HG02763 (cell line): ENCODE results near the gene ANKRD11.
A peak's percentile ranks its signal among the peaks of the same experiment; 100 is the strongest.

ENCODE experiments used
- ATAC-seq: cut with Tn5 transposase; IDR thresholded peaks from one replicate; pipeline ENCODE4 v1.9.1; 2021; ENCODE audit warnings: mild to moderate bottlenecking, moderate library complexity; ENCODE audit not compliant: unreplicated experiment

ANKRD11 gene

GRCh38 chr16:89507214-89507833 lies 17.0 kb upstream of the ANKRD11 start:
- ATAC-seq = peak; percentile 1

- no peak for ATAC-seq
Measured at GRCh38 chr16:89506791-89507191, 16.4 kb upstream of the ANKRD11 start.

- ATAC-seq = no peak
Measured at GRCh38 chr16:89506113-89506504, 15.7 kb upstream of the ANKRD11 start.

- ATAC-seq = no peak
Measured at GRCh38 chr16:89505204-89506112, 15.1 kb upstream of the ANKRD11 start.

- no peak for ATAC-seq
Measured at GRCh38 chr16:89504091-89504490, 13.7 kb upstream of the ANKRD11 start.

GRCh38 chr16:89502081-89502843 lies 11.9 kb upstream of the ANKRD11 start:
- no peak for ATAC-seq

GRCh38 chr16:89499767-89500166 lies 9.4 kb upstream of the ANKRD11 start:
- no peak for ATAC-seq

- ATAC-seq = no peak
Measured at GRCh38 chr16:89498839-89499238, 8.5 kb upstream of the ANKRD11 start.

GRCh38 chr16:89495121-89495520 lies 4.8 kb upstream of the ANKRD11 start:
- no peak for ATAC-seq

- ATAC-seq = no peak
Measured at GRCh38 chr16:89493776-89494175, 3.4 kb upstream of the ANKRD11 start.

GRCh38 chr16:89491974-89492687 lies 1.8 kb upstream of the ANKRD11 start:
- no peak for ATAC-seq

- ATAC-seq = no peak
Measured at GRCh38 chr16:89491238-89491869, 993 bp upstream of the ANKRD11 start.

- ATAC-seq = no peak
Measured at GRCh38 chr16:89489898-89490438, 393 bp downstream of the ANKRD11 start.

- peak; percentile 18 for ATAC-seq
Measured at GRCh38 chr16:89489040-89489897, 1.1 kb downstream of the ANKRD11 start.

GRCh38 chr16:89485701-89486246 lies 4.6 kb downstream of the ANKRD11 start:
- ATAC-seq = no peak

GRCh38 chr16:89484923-89485679 lies 5.3 kb downstream of the ANKRD11 start:
- no peak for ATAC-seq

- no peak for ATAC-seq
Measured at GRCh38 chr16:89484041-89484501, 6.3 kb downstream of the ANKRD11 start.

- no peak for ATAC-seq
Measured at GRCh38 chr16:89482817-89483205, 7.5 kb downstream of the ANKRD11 start.
